ES-I3 (cell line): ENCODE data around the gene SV2C.

ENCODE experiments used
- H3K36me3 ChIP-seq: 2 replicates; pipeline ENCODE4 v1.6.1; 2013; ENCODE audit warnings: mild to moderate bottlenecking, low read length, control low read depth, moderate library complexity; ENCODE audit not compliant: insufficient read depth
- H3K4me1 ChIP-seq: 2 replicates; pipeline ENCODE4 v1.6.1; 2013; ENCODE audit warnings: mild to moderate bottlenecking, control low read depth, low read length; ENCODE audit not compliant: insufficient read depth
- H3K9ac ChIP-seq: 2 replicates; pipeline ENCODE4 v1.6.1; 2013; ENCODE audit warnings: low read depth, mild to moderate bottlenecking, low read length, moderate library complexity
- H3K9me3 ChIP-seq: 2 replicates; pipeline ENCODE4 v1.6.1; 2013; ENCODE audit warnings: mild to moderate bottlenecking, low read length, moderate library complexity; ENCODE audit not compliant: control insufficient read depth, insufficient read depth

The SV2C gene

GRCh38 chr5:76194340-76194739 is 111.2 kb downstream of the SV2C start:
- no peaks in the 10 kb centered on the region for H3K36me3 ChIP-seq

GRCh38 chr5:76196457-76196856 is 113.3 kb downstream of the SV2C start:
- Histone ChIP-seq H3K9ac (no peak overlapping the region), H3K4me1 (peaks cover 36% of the 10 kb centered on the region; the same call in 1 of the 2 replicates), H3K9me3 (no peaks in the 10 kb centered on the region), H3K36me3 (no peaks in the 10 kb centered on the region)

More at GRCh38 chr5:76194340-76194739, 111.2 kb downstream of the SV2C start:
- peaks cover 31% of the 10 kb centered on the region; the same call in 1 of the 2 replicates for H3K4me1 ChIP-seq
- no peaks in the 10 kb centered on the region for H3K9me3 ChIP-seq
- H3K9ac ChIP-seq: no peak overlapping the region

- no peaks in the 10 kb centered on the region for H3K36me3 ChIP-seq
- H3K9me3 ChIP-seq: no peaks in the 10 kb centered on the region
- peaks cover 36% of the 10 kb centered on the region; the same call in 1 of the 2 replicates for H3K4me1 ChIP-seq
- H3K9ac ChIP-seq: no peak overlapping the region
These were observed 113.8 kb downstream of the SV2C start for GRCh38 chr5:76196886-76197489.

GRCh38 chr5:76197726-76198125 is 114.5 kb downstream of the SV2C start:
- Histone ChIP-seq H3K9ac (no peak overlapping the region), H3K4me1 (peaks cover 36% of the 10 kb centered on the region; the same call in 1 of the 2 replicates), H3K36me3 (no peaks in the 10 kb centered on the region), H3K9me3 (no peaks in the 10 kb centered on the region)

- no peak overlapping the region for H3K9ac ChIP-seq
- H3K36me3 ChIP-seq: no peaks in the 10 kb centered on the region
- H3K9me3 ChIP-seq: no peaks in the 10 kb centered on the region
- H3K4me1 ChIP-seq: peaks cover 32% of the 10 kb centered on the region; the same call in 1 of the 2 replicates
These were observed 116.4 kb downstream of the SV2C start for GRCh38 chr5:76199336-76200318.

GRCh38 chr5:76202182-76202581 is 119.0 kb downstream of the SV2C start:
- Histone ChIP-seq H3K9ac (no peak overlapping the region), H3K36me3 (no peaks in the 10 kb centered on the region), H3K9me3 (no peaks in the 10 kb centered on the region), H3K4me1 (peaks cover 14% of the 10 kb centered on the region; the same call in 1 of the 2 replicates)

- Histone ChIP-seq H3K9ac (no peak overlapping the region), H3K9me3 (no peaks in the 10 kb centered on the region), H3K36me3 (no peaks in the 10 kb centered on the region), H3K4me1 (0 out of 2 replicates have a peak, but pooled peaks cover 7% of the 10 kb centered on the region)
These were observed 121.0 kb downstream of the SV2C start for GRCh38 chr5:76204191-76204590.

GRCh38 chr5:76204713-76205112 is 121.5 kb downstream of the SV2C start:
- Histone ChIP-seq H3K9ac (no peak overlapping the region), H3K36me3 (no peaks in the 10 kb centered on the region), H3K4me1 (0 out of 2 replicates have a peak, but pooled peaks cover 1% of the 10 kb centered on the region), H3K9me3 (no peaks in the 10 kb centered on the region)

GRCh38 chr5:76207120-76207519 is 123.9 kb downstream of the SV2C start:
- Histone ChIP-seq H3K36me3 (no peaks in the 10 kb centered on the region), H3K9me3 (no peaks in the 10 kb centered on the region), H3K4me1 (no peaks in the 10 kb centered on the region), H3K9ac (no peak overlapping the region)

GRCh38 chr5:76209297-76209696 is 126.1 kb downstream of the SV2C start:
- Histone ChIP-seq H3K9ac (no peak overlapping the region), H3K4me1 (no peaks in the 10 kb centered on the region), H3K36me3 (no peaks in the 10 kb centered on the region), H3K9me3 (no peaks in the 10 kb centered on the region)

GRCh38 chr5:76210946-76211345 is 127.8 kb downstream of the SV2C start:
- Histone ChIP-seq H3K36me3 (no peaks in the 10 kb centered on the region), H3K9ac (no peak overlapping the region), H3K4me1 (no peaks in the 10 kb centered on the region), H3K9me3 (no peaks in the 10 kb centered on the region)

GRCh38 chr5:76213858-76214257 is 130.7 kb downstream of the SV2C start:
- Histone ChIP-seq H3K36me3 (no peaks in the 10 kb centered on the region), H3K4me1 (no peaks in the 10 kb centered on the region), H3K9ac (no peak overlapping the region), H3K9me3 (no peaks in the 10 kb centered on the region)

- H3K4me1 ChIP-seq: no peaks in the 10 kb centered on the region
- H3K36me3 ChIP-seq: no peaks in the 10 kb centered on the region
- H3K9me3 ChIP-seq: no peaks in the 10 kb centered on the region
- no peak overlapping the region for H3K9ac ChIP-seq
These were observed 133.6 kb downstream of the SV2C start for GRCh38 chr5:76216748-76217147.

GRCh38 chr5:76219636-76220035 is 136.5 kb downstream of the SV2C start:
- H3K4me1 ChIP-seq: no peaks in the 10 kb centered on the region
- no peaks in the 10 kb centered on the region for H3K36me3 ChIP-seq
- H3K9ac ChIP-seq: no peak overlapping the region

GRCh38 chr5:76221311-76221710 is 138.1 kb downstream of the SV2C start:
- Histone ChIP-seq H3K9ac (no peak overlapping the region), H3K9me3 (no peaks in the 10 kb centered on the region), H3K4me1 (no peaks in the 10 kb centered on the region), H3K36me3 (no peaks in the 10 kb centered on the region)

More at GRCh38 chr5:76219636-76220035, 136.5 kb downstream of the SV2C start:
- H3K9me3 ChIP-seq: no peaks in the 10 kb centered on the region
